Central memory CD4-positive, alpha-beta T cell (primary cell): ENCODE measurements around the gene CDHR5.

Experiments
- DNase-seq: peaks from one replicate; pipeline ENCODE4 v3.0.0; 2022

CDHR5 gene

GRCh38 chr11:581342-581741 is 43.4 kb downstream of the CDHR5 start:
- DNase-seq = no peak

GRCh38 chr11:579830-580601 is 44.7 kb downstream of the CDHR5 start:
- no peak for DNase-seq

- DNase-seq = no peak
These were observed 46.3 kb downstream of the CDHR5 start for GRCh38 chr11:578276-579035.

GRCh38 chr11:577611-577894 is 47.2 kb downstream of the CDHR5 start:
- DNase-seq = no peak

- DNase-seq = no peak
These were observed 47.7 kb downstream of the CDHR5 start for GRCh38 chr11:576811-577610.

- DNase-seq = peak; percentile 95
These were observed 48.6 kb downstream of the CDHR5 start, which contains the start of gene PHRF1 for GRCh38 chr11:575996-576768. Gene PHRF1 (plus strand): TSS chr11:576470. CDS start chr11:581513, 5,043 bp downstream.

GRCh38 chr11:575313-575995 is 49.3 kb downstream of the CDHR5 start:
- DNase-seq = no peak

GRCh38 chr11:574632-575312 is 50.0 kb downstream of the CDHR5 start:
- DNase-seq = no peak

- peak; percentile 48 for DNase-seq
These were observed 50.7 kb downstream of the CDHR5 start for GRCh38 chr11:574031-574570.

- no peak for DNase-seq
These were observed 51.5 kb downstream of the CDHR5 start for GRCh38 chr11:573146-573759.

- no peak for DNase-seq
These were observed 53.0 kb downstream of the CDHR5 start for GRCh38 chr11:571802-572185.

- DNase-seq = no peak
These were observed 55.4 kb downstream of the CDHR5 start for GRCh38 chr11:569158-569885.

GRCh38 chr11:568306-569157 is 56.2 kb downstream of the CDHR5 start:
- DNase-seq = peak; percentile 96

- no peak for DNase-seq
These were observed 57.0 kb downstream of the CDHR5 start for GRCh38 chr11:567629-568292.

- no peak for DNase-seq
These were observed 57.6 kb downstream of the CDHR5 start for GRCh38 chr11:567011-567628.
